Measurements from ENCODE around the gene POR.

POR gene

GRCh38 chr7:75937958-75938786 is 23.2 kb downstream of the POR start:
- no peak overlapping the region for H3K4me3 ChIP-seq (ENCODE audit: low read depth, low read length)
- TF ChIP-seq CTCF (IDR thresholded peaks at IDR 0.05; ENCODE audit: insufficient read depth, low read depth, low read length, missing control alignments) = no peak
- no peak for DNase-seq (ENCODE audit: low read depth)

GRCh38 chr7:75938921-75939320 is 24.0 kb downstream of the POR start:
- no peak for DNase-seq (ENCODE audit: low read depth)
- no peak overlapping the region for H3K4me3 ChIP-seq (ENCODE audit: low read depth, low read length)
- no peak for TF ChIP-seq CTCF (IDR thresholded peaks at IDR 0.05; ENCODE audit: insufficient read depth, low read depth, low read length, missing control alignments)

- DNase-seq (ENCODE audit: low read depth) = no peak
- TF ChIP-seq CTCF (IDR thresholded peaks at IDR 0.05; ENCODE audit: insufficient read depth, low read depth, low read length, missing control alignments) = no peak
- H3K4me3 ChIP-seq (ENCODE audit: low read depth, low read length) = no peak overlapping the region
Observed at GRCh38 chr7:75943864-75944263, 28.9 kb downstream of the POR start.

- DNase-seq (ENCODE audit: low read depth) = no peak
- TF ChIP-seq CTCF (IDR thresholded peaks at IDR 0.05; ENCODE audit: insufficient read depth, low read depth, low read length, missing control alignments) = no peak
- no peak overlapping the region for H3K4me3 ChIP-seq (ENCODE audit: low read depth, low read length)
Observed at GRCh38 chr7:75944507-75944906, 29.6 kb downstream of the POR start.

- H3K4me3 ChIP-seq (ENCODE audit: low read depth, low read length) = no peak overlapping the region
- TF ChIP-seq CTCF (IDR thresholded peaks at IDR 0.05; ENCODE audit: insufficient read depth, low read depth, low read length, missing control alignments) = no peak
- no peak for DNase-seq (ENCODE audit: low read depth)
Observed at GRCh38 chr7:75945297-75946168, 30.6 kb downstream of the POR start.

GRCh38 chr7:75946207-75946855 is 31.4 kb downstream of the POR start:
- no peak for TF ChIP-seq CTCF (IDR thresholded peaks at IDR 0.05; ENCODE audit: insufficient read depth, low read depth, low read length, missing control alignments)

More at GRCh38 chr7:75946207-75946855, 31.4 kb downstream of the POR start:
- DNase-seq (ENCODE audit: low read depth) = no peak
- no peak overlapping the region for H3K4me3 ChIP-seq (ENCODE audit: low read depth, low read length)

Measured in GM12865 (cell line).